ENCODE results near the gene IL22RA1. TPM values are rescaled to one million over a fixed set of nuclear protein-coding genes. Genes with fewer than 3 reads are reported as not detected.

The IL22RA1 gene
- total and polyA plus RNA-seq, 2 of the 8 experiments (the other 6 are each of a cell fraction or from before 2014, with no cell fraction given), result 0.17 to 0.32 TPM

DNA sequence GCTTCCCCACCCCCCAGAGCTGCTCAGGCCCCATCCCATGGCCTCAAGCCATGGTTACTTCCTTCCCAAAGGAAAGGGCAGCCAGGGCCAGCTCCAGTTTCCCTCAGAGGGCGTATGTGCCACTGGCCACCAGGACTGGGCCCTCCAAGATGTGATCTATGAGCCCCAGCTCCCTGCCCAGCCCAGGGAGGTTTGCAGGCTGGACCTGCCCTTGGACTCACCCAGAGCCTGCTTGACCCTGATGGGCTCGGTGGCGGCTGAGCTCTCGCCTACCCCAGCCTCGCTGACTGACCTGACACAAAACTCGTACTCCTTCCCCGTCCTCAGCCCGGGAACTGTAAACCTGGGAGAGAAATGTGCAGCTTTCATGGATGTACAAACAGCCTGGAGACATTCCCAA lies 60.6 kb downstream of the IL22RA1 start:
- no peak for DNase-seq (ENCODE audit: low read depth in 1 of 2, low spot score in 2 of 2)
- Histone ChIP-seq H3K4me2 (ENCODE audit: insufficient read depth in 1 of 2, low read depth in 2 of 2, low read length in 2 of 2) (no peak overlapping the region), H3K27me3 (replicated peaks in 1 of 4; ENCODE audit: control insufficient read depth in 3 of 4, extremely low read depth in 1 of 4, insufficient read depth in 3 of 4, low read length in 3 of 4) (no peaks in the 10 kb centered on the region), H2BK5ac (ENCODE audit: low read depth, low read length) (no peak overlapping the region), H4K20me1 (replicated peaks in 1 of 2; ENCODE audit: control insufficient read depth in 1 of 2, insufficient read depth in 2 of 2, low read length in 2 of 2) (no peaks in the 10 kb centered on the region), H3K9ac (replicated peaks in 1 of 4; ENCODE audit: extremely low read depth in 1 of 4, low read depth in 3 of 4, low read length in 3 of 4) (no peak overlapping the region), H2AFZ (ENCODE audit: low read length) (no peak overlapping the region), H3K56ac (replicated peaks; ENCODE audit: insufficient read length, low read depth, low read length) (no peak overlapping the region), H4K91ac (replicated peaks; ENCODE audit: insufficient read length, low read length) (no peak overlapping the region), H3K18ac (ENCODE audit: extremely low read depth, low read length) (no peak overlapping the region), H3K27ac (ENCODE audit: low read depth, low read length) (no peak overlapping the region), H3K79me2 (ENCODE audit: control insufficient read depth in 1 of 2, insufficient read depth in 2 of 2, low read length in 2 of 2) (no peaks in the 10 kb centered on the region), H2AK5ac (ENCODE audit: low read depth, low read length) (no peak overlapping the region), H3K23ac (ENCODE audit: insufficient read length) (no peak overlapping the region), H4K5ac (ENCODE audit: insufficient read length, low read depth, low read length) (no peak overlapping the region), H3K23me2 (ENCODE audit: low read depth, low read length) (peaks cover 5% of the 10 kb centered on the region; the same call in 1 of the 2 replicates), H2BK120ac (replicated peaks; ENCODE audit: low read depth, low read length) (no peak overlapping the region), H4K8ac (ENCODE audit: extremely low read depth, insufficient read depth, low read length) (peak overlapping the region; percentile 31; the same call in 1 of the 2 replicates), H3K9me3 (ENCODE audit: insufficient read depth in 2 of 2, low read depth in 1 of 2, low read length in 1 of 2) (no peaks in the 10 kb centered on the region), H2BK12ac (ENCODE audit: low read depth, low read length) (no peak overlapping the region), H2BK20ac (ENCODE audit: low read length) (no peak overlapping the region), H3K79me1 (ENCODE audit: low read depth, low read length) (no peaks in the 10 kb centered on the region), H2BK15ac (ENCODE audit: low read length) (no peak overlapping the region), H3K4me1 (replicated peaks in 1 of 4; ENCODE audit: control insufficient read depth in 3 of 4, insufficient read depth in 4 of 4, low read length in 3 of 4) (peaks cover 0 to under 1% (median 0%) of the 10 kb centered on the region in 4 experiments; a peak in 1 of 7 replicates), H3K14ac (ENCODE audit: insufficient read length) (no peak overlapping the region), H3K4me3 (ENCODE audit: extremely low read depth in 1 of 4, insufficient read depth in 2 of 4, low read depth in 3 of 4, low read length in 4 of 4) (no peak overlapping the region), H3K4ac (replicated peaks; ENCODE audit: insufficient read length, low read depth, low read length) (no peak overlapping the region), H3K36me3 (ENCODE audit: control insufficient read depth in 2 of 4, insufficient read depth in 4 of 4, low read length in 3 of 4) (no peaks in the 10 kb centered on the region)
- ChIA-PET POLR2A (ENCODE audit: partially characterized antibody) (interaction anchor here (0.7 to 1.5 kb wide), 2 partner anchors 11 to 70 kb away, joined by 3 to 9 read pairs; no protein-coding TSS in a partner anchor), CTCF (ENCODE audit: partially characterized antibody) (interaction anchor here (1.3 to 4.4 kb wide), 6 partner anchors 9 to 119 kb away, joined by 4 to 32 read pairs (median 8); no protein-coding TSS in a partner anchor)
- WGBS, 2 experiments (ENCODE audit: extremely low coverage in 1 of 2, insufficient coverage in 1 of 2, insufficient read length in 1 of 2, insufficient replicate concordance in 2 of 2, low coverage in 1 of 2, low lambda C conversion rate in 2 of 2, missing lambda C conversion rate in 1 of 2), result 98% methylated on average over 8 of the region's 8 CpGs; no CpG with 5 or more reads in 1 of the 2 experiments
- no peak for FAIRE-seq
- TF ChIP-seq CEBPB (IDR thresholded peaks at IDR 0.05; ENCODE audit: low read depth, low read length) (no peak), RXRA (IDR thresholded peaks at IDR 0.05; ENCODE audit: insufficient read depth, low read depth, low read length) (no peak), TEAD4 (IDR thresholded peaks at IDR 0.05; ENCODE audit: low read depth, low read length) (no peak), EZH2 (IDR thresholded peaks at IDR 0.05; ENCODE audit: low read depth, low read length, severe bottlenecking) (no peak)
